CD8-positive, alpha-beta memory T cell (primary cell): ENCODE data around the gene MYCBP. TPM values are rescaled to one million over a fixed set of nuclear protein-coding genes. Genes with fewer than 3 reads are reported as not detected.

Experiments
- CTCF ChIA-PET: fragments of 350-600 bp; sonication (Branson Sonifier 250); formaldehyde crosslinking; loops from one replicate; lab custom pipeline; 2021; ENCODE audit warnings: antibody characterized with exemption; lab: Charles Lee
- POLR2A ChIA-PET: fragments of 350-600 bp; sonication (Branson Sonifier 250); formaldehyde crosslinking; loops from one replicate; lab custom pipeline; 2021; ENCODE audit warnings: antibody characterized with exemption; lab: Charles Lee
- DNase-seq, 5 donors: peaks; one replicate each; pipeline versions ENCODE4 v3.0.0 to v3.0.0-alpha.2; 2020 to 2022; ENCODE audit warnings: mixed read lengths in 1 of 5
- H3K27ac ChIP-seq: one replicate; pipeline ENCODE4 v1.7.0; 2013; ENCODE audit warnings: low read depth, mild to moderate bottlenecking, low read length, moderate library complexity
- H3K27me3 ChIP-seq: 2 replicates; pipeline ENCODE4 v1.7.0; 2013; ENCODE audit warnings: low read length, mild to moderate bottlenecking; ENCODE audit not compliant: insufficient read depth, poor library complexity, severe bottlenecking
- H3K36me3 ChIP-seq: 2 replicates; pipeline ENCODE4 v1.7.0; 2013; ENCODE audit warnings: mild to moderate bottlenecking, low read length, moderate library complexity; ENCODE audit not compliant: insufficient read depth
- H3K4me1 ChIP-seq: 2 replicates; pipeline ENCODE4 v1.7.0; 2013; ENCODE audit warnings: mild to moderate bottlenecking, low read length, moderate library complexity; ENCODE audit not compliant: insufficient read depth
- H3K4me3 ChIP-seq: 2 replicates; pipeline ENCODE4 v1.7.0; 2013; ENCODE audit warnings: mild to moderate bottlenecking, low read length
- H3K9me3 ChIP-seq: 2 replicates; pipeline ENCODE4 v1.7.0; 2013; ENCODE audit warnings: mild to moderate bottlenecking, low read length
- H3K27ac Mint-ChIP-seq, 8 donors: one replicate each; pipeline ENCODE4 v1.8.0; 2020 to 2021; ENCODE audit warnings: mixed read lengths in 8 of 8, mild to moderate bottlenecking in 6 of 8, inconsistent platforms in 3 of 8, moderate library complexity in 3 of 8
- H3K27me3 Mint-ChIP-seq, 2 donors: one replicate each; pipeline ENCODE4 v1.8.0; 2020 to 2021; ENCODE audit warnings: mixed read lengths in 2 of 2, mild to moderate bottlenecking in 1 of 2, moderate library complexity in 1 of 2
- H3K36me3 Mint-ChIP-seq, 3 donors: one replicate each; pipeline ENCODE4 v1.8.0; 2020 to 2021; ENCODE audit warnings: mixed read lengths in 3 of 3, inconsistent platforms in 1 of 3, mild to moderate bottlenecking in 1 of 3
- H3K4me1 Mint-ChIP-seq, 3 donors: one replicate each; pipeline ENCODE4 v1.8.0; 2020 to 2021; ENCODE audit warnings: mixed read lengths in 3 of 3, inconsistent platforms in 1 of 3, mild to moderate bottlenecking in 1 of 3
- H3K4me3 Mint-ChIP-seq, 7 donors: one replicate each; pipeline ENCODE4 v1.8.0; 2020 to 2021; ENCODE audit warnings: mixed read lengths in 7 of 7, mild to moderate bottlenecking in 6 of 7, moderate library complexity in 4 of 7, inconsistent platforms in 2 of 7
- H3K9me3 Mint-ChIP-seq, 5 donors: one replicate each; pipeline ENCODE4 v1.8.0; 2020 to 2022; ENCODE audit warnings: mixed read lengths in 5 of 5, mild to moderate bottlenecking in 3 of 5, moderate library complexity in 2 of 5, inconsistent platforms in 1 of 5
- polyA plus RNA-seq: library from polyadenylated mRNA; unstranded; fragments of 300-500 nt; fragmentation: Illumina TruSeq; gene quantifications from one replicate; pipeline ENCODE4 v1.2.3, GENCODE V29; 2021
- total RNA-seq, 2 experiments: library from RNA; stranded (reverse); gene quantifications; one replicate each; pipeline ENCODE4 v1.2.3, GENCODE V29; 2021

The MYCBP gene
- total and polyA plus RNA-seq, 3 experiments from 2014 or later, result 63.4 to 74.3 (median 63.9) TPM

- H3K27me3 Mint-ChIP-seq, result no peaks in the 10 kb centered on the region
- H3K9me3 ChIP-seq, result no peaks in the 10 kb centered on the region
- ChIA-PET POLR2A (no interaction called here), CTCF (no interaction called here)
- H3K9me3 Mint-ChIP-seq, result no peaks in the 10 kb centered on the region
- H3K27ac Mint-ChIP-seq, result no peak overlapping the region
- H3K36me3 ChIP-seq, result no peaks in the 10 kb centered on the region
- H3K27ac ChIP-seq, result no peak overlapping the region
- no peaks in the 10 kb centered on the region for H3K36me3 Mint-ChIP-seq
- H3K4me3 Mint-ChIP-seq, result no peak overlapping the region
- H3K4me3 ChIP-seq, result no peak overlapping the region
- no peaks in the 10 kb centered on the region for H3K4me1 Mint-ChIP-seq
- no peaks in the 10 kb centered on the region for H3K27me3 ChIP-seq
- no peaks in the 10 kb centered on the region for H3K4me1 ChIP-seq
- no peak for DNase-seq
These were observed 11.9 kb upstream of the MYCBP start for GRCh38 chr1:38885092-38885491.

GRCh38 chr1:38881487-38881886 is 8.3 kb upstream of the MYCBP start, which contains the start of gene GJA9:
GJA9 (minus strand) TSS chr1:38881587; CDS start chr1:38876098, 5,489 bp downstream.
- POLR2A ChIA-PET, result no interaction called here
- H3K9me3 ChIP-seq, result no peaks in the 10 kb centered on the region
- no peaks in the 10 kb centered on the region for H3K36me3 Mint-ChIP-seq

GRCh38 chr1:38875811-38876210 is 2.7 kb upstream of the MYCBP start:
- Histone ChIP-seq H3K27ac (no peak overlapping the region), H3K4me3 (no peak overlapping the region), H3K27me3 (no peaks in the 10 kb centered on the region), H3K9me3 (no peaks in the 10 kb centered on the region), H3K36me3 (no peaks in the 10 kb centered on the region), H3K4me1 (peaks cover 17% of the 10 kb centered on the region)
- Mint-ChIP-seq H3K36me3 (peaks cover 0 to 4% (median 0%) of the 10 kb centered on the region in 3 donors), H3K27ac (peak overlapping the region in 2 of 8 donors; percentile 4 to 39), H3K9me3 (no peaks in the 10 kb centered on the region), H3K27me3 (no peaks in the 10 kb centered on the region), H3K4me3 (peak overlapping the region in 2 of 7 donors; percentile 57 to 63), H3K4me1 (peaks cover 21 to 32% (median 28%) of the 10 kb centered on the region in 3 donors)
- DNase-seq, result no peak
- ChIA-PET CTCF (no interaction called here), POLR2A (no interaction called here)

More at GRCh38 chr1:38881487-38881886, 8.3 kb upstream of the MYCBP start, which contains the start of gene GJA9:
- DNase-seq, result no peak
- no peaks in the 10 kb centered on the region for H3K4me1 Mint-ChIP-seq
- H3K4me1 ChIP-seq, result no peaks in the 10 kb centered on the region
- H3K27ac Mint-ChIP-seq, result no peak within 1 kb of the TSS
- no peaks in the 10 kb centered on the region for H3K27me3 Mint-ChIP-seq
- no peaks in the 10 kb centered on the region for H3K36me3 ChIP-seq
- no peak within 1 kb of the TSS for H3K4me3 Mint-ChIP-seq
- no peaks in the 10 kb centered on the region for H3K27me3 ChIP-seq
- no peak within 1 kb of the TSS for H3K4me3 ChIP-seq
- no peaks in the 10 kb centered on the region for H3K9me3 Mint-ChIP-seq
- CTCF ChIA-PET, result interaction anchor here (1.5 kb wide), 1 partner anchor 15 kb away, joined by 3 read pairs; no protein-coding TSS in a partner anchor
- H3K27ac ChIP-seq, result no peak within 1 kb of the TSS

GRCh38 chr1:38872401-38873026 is 634 bp downstream of the MYCBP start:
- H3K9me3 Mint-ChIP-seq, result no peaks in the 10 kb centered on the region
- ChIA-PET CTCF (interaction anchor here (1.0 to 1.9 kb wide), 3 partner anchors 16 to 218 kb away, joined by 3 to 6 read pairs (median 4); no protein-coding TSS in a partner anchor), POLR2A (interaction anchor here (1.1 kb wide), 1 partner anchor 118 kb away, joined by 3 read pairs; the partner anchor contains the start of gene AKIRIN1)
- Histone ChIP-seq H3K4me1 (peaks cover 17% of the 10 kb centered on the region), H3K27me3 (no peaks in the 10 kb centered on the region), H3K27ac (peak overlapping the region; percentile 69), H3K4me3 (peak overlapping the region; percentile 89), H3K9me3 (no peaks in the 10 kb centered on the region), H3K36me3 (no peaks in the 10 kb centered on the region)
- H3K27me3 Mint-ChIP-seq, result no peaks in the 10 kb centered on the region
- H3K4me3 Mint-ChIP-seq, result peak overlapping the region; percentile 89 to 96 (median 93)
- peaks cover 29 to 44% (median 38%) of the 10 kb centered on the region in 3 donors for H3K4me1 Mint-ChIP-seq
- peak overlapping the region; percentile 83 to 96 (median 92) for H3K27ac Mint-ChIP-seq
- peak; percentile 7 to 51 (median 12) for DNase-seq
- H3K36me3 Mint-ChIP-seq, result peaks cover 0 to 16% (median 4%) of the 10 kb centered on the region in 3 donors

- POLR2A ChIA-PET, result interaction anchor here (0.6 kb wide), 1 partner anchor 311 kb away, joined by 3 read pairs; no protein-coding TSS in a partner anchor
- H3K36me3 ChIP-seq, result no peaks in the 10 kb centered on the region
- no peaks in the 10 kb centered on the region for H3K9me3 ChIP-seq
- no peaks in the 10 kb centered on the region for H3K27me3 ChIP-seq
- H3K9me3 Mint-ChIP-seq, result no peaks in the 10 kb centered on the region
- H3K4me1 ChIP-seq, result peaks cover 17% of the 10 kb centered on the region
- CTCF ChIA-PET, result no interaction called here
- H3K4me1 Mint-ChIP-seq, result peaks cover 29 to 45% (median 38%) of the 10 kb centered on the region in 3 donors
- peak overlapping the region in 5 of 8 donors; percentile 32 to 90 (median 50) for H3K27ac Mint-ChIP-seq
- no peak overlapping the region for H3K27ac ChIP-seq
- peak overlapping the region in 5 of 7 donors; percentile 13 to 93 (median 90) for H3K4me3 Mint-ChIP-seq
- DNase-seq, result no peak
- peaks cover 0 to 26% (median 4%) of the 10 kb centered on the region in 3 donors for H3K36me3 Mint-ChIP-seq
- H3K4me3 ChIP-seq, result no peak overlapping the region
- no peaks in the 10 kb centered on the region for H3K27me3 Mint-ChIP-seq
These were observed 2.2 kb downstream of the MYCBP start for GRCh38 chr1:38870996-38871395.

GRCh38 chr1:38867208-38867607 is 5.9 kb downstream of the MYCBP start:
- POLR2A ChIA-PET, result no interaction called here
- H3K27me3 Mint-ChIP-seq, result no peaks in the 10 kb centered on the region
- no peak for DNase-seq
- Histone ChIP-seq H3K27me3 (no peaks in the 10 kb centered on the region), H3K4me3 (no peak overlapping the region), H3K4me1 (peaks cover 7% of the 10 kb centered on the region), H3K36me3 (no peaks in the 10 kb centered on the region), H3K27ac (no peak overlapping the region), H3K9me3 (no peaks in the 10 kb centered on the region)
- H3K27ac Mint-ChIP-seq, result no peak overlapping the region
- peaks cover 0 to 51% (median 4%) of the 10 kb centered on the region in 3 donors for H3K36me3 Mint-ChIP-seq
- H3K4me3 Mint-ChIP-seq, result no peak overlapping the region
- CTCF ChIA-PET, result no interaction called here
- no peaks in the 10 kb centered on the region for H3K9me3 Mint-ChIP-seq
- peaks cover 28 to 52% (median 43%) of the 10 kb centered on the region in 3 donors for H3K4me1 Mint-ChIP-seq

GRCh38 chr1:38865112-38865715 is 7.9 kb downstream of the MYCBP start:
- H3K27me3 ChIP-seq, result no peaks in the 10 kb centered on the region
- H3K9me3 ChIP-seq, result no peaks in the 10 kb centered on the region
- H3K36me3 Mint-ChIP-seq, result peaks cover 0 to 49% (median 4%) of the 10 kb centered on the region in 3 donors
- H3K4me1 ChIP-seq, result peaks cover 7% of the 10 kb centered on the region
- H3K9me3 Mint-ChIP-seq, result no peaks in the 10 kb centered on the region
- DNase-seq, result no peak
- no peaks in the 10 kb centered on the region for H3K36me3 ChIP-seq
- peaks cover 28 to 54% (median 47%) of the 10 kb centered on the region in 3 donors for H3K4me1 Mint-ChIP-seq
- no peak overlapping the region for H3K27ac ChIP-seq
- no peak overlapping the region for H3K4me3 Mint-ChIP-seq
- H3K4me3 ChIP-seq, result no peak overlapping the region
- no peaks in the 10 kb centered on the region for H3K27me3 Mint-ChIP-seq
- peak overlapping the region in 1 of 8 donors; percentile 47 for H3K27ac Mint-ChIP-seq
- ChIA-PET POLR2A (no interaction called here), CTCF (no interaction called here)

- Histone ChIP-seq H3K36me3 (peaks cover under 1% of the 10 kb centered on the region), H3K4me1 (peaks cover 22% of the 10 kb centered on the region), H3K27me3 (no peaks in the 10 kb centered on the region), H3K9me3 (no peaks in the 10 kb centered on the region), H3K27ac (peak overlapping the region; percentile 26), H3K4me3 (peak overlapping the region; percentile 85)
- Mint-ChIP-seq H3K27ac (peak overlapping the region; percentile 34 to 95 (median 92)), H3K36me3 (peaks cover 0 to 47% (median 4%) of the 10 kb centered on the region in 3 donors), H3K4me3 (peak overlapping the region; percentile 90 to 97 (median 94)), H3K27me3 (no peaks in the 10 kb centered on the region), H3K4me1 (peaks cover 42 to 80% (median 74%) of the 10 kb centered on the region in 3 donors), H3K9me3 (no peaks in the 10 kb centered on the region)
- DNase-seq, result no peak
- POLR2A ChIA-PET, result no interaction called here
- CTCF ChIA-PET, result interaction anchor here (1.1 kb wide), 2 partner anchors 105 to 239 kb away, joined by 3 read pairs; no protein-coding TSS in a partner anchor
These were observed 12.7 kb downstream of the MYCBP start for GRCh38 chr1:38860454-38860795.
